GM21528 (cell line): ENCODE measurements around the gene TENM4.

Source experiments
- ATAC-seq: cut with Tn5 transposase; IDR thresholded peaks from one replicate; pipeline ENCODE4 v1.9.1; 2021; ENCODE audit warnings: mild to moderate bottlenecking, moderate library complexity; ENCODE audit not compliant: unreplicated experiment, low FRiP score

TENM4 gene

GRCh38 chr11:79100093-79100910 lies 340.5 kb downstream of the TENM4 start:
- ATAC-seq = no peak

GRCh38 chr11:79098146-79098545 lies 342.7 kb downstream of the TENM4 start:
- ATAC-seq = no peak

- no peak for ATAC-seq
Observed at GRCh38 chr11:79097246-79097875, 343.5 kb downstream of the TENM4 start.

GRCh38 chr11:79095424-79095823 lies 345.4 kb downstream of the TENM4 start:
- no peak for ATAC-seq

- no peak for ATAC-seq
Observed at GRCh38 chr11:79094616-79095015, 346.2 kb downstream of the TENM4 start.

- no peak for ATAC-seq
Observed at GRCh38 chr11:79092791-79093353, 348.0 kb downstream of the TENM4 start.

- no peak for ATAC-seq
Observed at GRCh38 chr11:79090191-79090705, 350.6 kb downstream of the TENM4 start.

GRCh38 chr11:79089601-79090000 lies 351.2 kb downstream of the TENM4 start:
- ATAC-seq = no peak

GRCh38 chr11:79088967-79089366 lies 351.9 kb downstream of the TENM4 start:
- no peak for ATAC-seq

- no peak for ATAC-seq
Observed at GRCh38 chr11:79087961-79088318, 352.9 kb downstream of the TENM4 start.

GRCh38 chr11:79087238-79087960 lies 353.4 kb downstream of the TENM4 start:
- no peak for ATAC-seq

- no peak for ATAC-seq
Observed at GRCh38 chr11:79086056-79086455, 354.8 kb downstream of the TENM4 start.

- no peak for ATAC-seq
Observed at GRCh38 chr11:79084382-79084781, 356.4 kb downstream of the TENM4 start.

GRCh38 chr11:79083352-79083751 lies 357.5 kb downstream of the TENM4 start:
- no peak for ATAC-seq

GRCh38 chr11:79082907-79083306 lies 357.9 kb downstream of the TENM4 start:
- no peak for ATAC-seq

GRCh38 chr11:79082280-79082679 lies 358.6 kb downstream of the TENM4 start:
- ATAC-seq = no peak

GRCh38 chr11:79081471-79082031 lies 359.3 kb downstream of the TENM4 start:
- ATAC-seq = no peak

- no peak for ATAC-seq
Observed at GRCh38 chr11:79080551-79080950, 360.3 kb downstream of the TENM4 start.

GRCh38 chr11:79078999-79079398 lies 361.8 kb downstream of the TENM4 start:
- no peak for ATAC-seq

GRCh38 chr11:79078456-79078855 lies 362.4 kb downstream of the TENM4 start:
- ATAC-seq = no peak
